Measurements from ENCODE around the gene HNF1B.

Gene HNF1B

GRCh38 chr17:37732316-37732715, 12.5 kb downstream of the HNF1B start:
- DNase-seq (ENCODE audit: low read depth): no peak
- in situ Hi-C loops (cut with HindIII; ENCODE audit: low sequenced_read_pairs): no loop called here

GRCh38 chr17:37731056-37731455, 13.8 kb downstream of the HNF1B start:
- DNase-seq (ENCODE audit: low read depth): no peak
- in situ Hi-C loops (cut with HindIII; ENCODE audit: low sequenced_read_pairs): no loop called here
- TF ChIP-seq CTCF (IDR thresholded peaks at IDR 0.05; ENCODE audit: low read depth, low read length, missing control alignments): no peak
- no peak overlapping the region for H3K4me3 ChIP-seq (ENCODE audit: low read depth, low read length)

More at GRCh38 chr17:37732316-37732715, 12.5 kb downstream of the HNF1B start:
- no peak overlapping the region for H3K4me3 ChIP-seq (ENCODE audit: low read depth, low read length)
- no peak for TF ChIP-seq CTCF (IDR thresholded peaks at IDR 0.05; ENCODE audit: low read depth, low read length, missing control alignments)

- in situ Hi-C loops (cut with HindIII; ENCODE audit: low sequenced_read_pairs): no loop called here
- H3K4me3 ChIP-seq (ENCODE audit: low read depth, low read length): no peak overlapping the region
- TF ChIP-seq CTCF (IDR thresholded peaks at IDR 0.05; ENCODE audit: low read depth, low read length, missing control alignments): no peak
- DNase-seq (ENCODE audit: low read depth): no peak
Observed at GRCh38 chr17:37729905-37730304, 15.0 kb downstream of the HNF1B start.

- no peak for TF ChIP-seq CTCF (IDR thresholded peaks at IDR 0.05; ENCODE audit: low read depth, low read length, missing control alignments)
- no peak for DNase-seq (ENCODE audit: low read depth)
- in situ Hi-C loops (cut with HindIII; ENCODE audit: low sequenced_read_pairs): no loop called here
- H3K4me3 ChIP-seq (ENCODE audit: low read depth, low read length): no peak overlapping the region
Observed at GRCh38 chr17:37726891-37727675, 17.8 kb downstream of the HNF1B start.

GRCh38 chr17:37726248-37726647, 18.6 kb downstream of the HNF1B start:
- H3K4me3 ChIP-seq (ENCODE audit: low read depth, low read length): no peak overlapping the region
- TF ChIP-seq CTCF (IDR thresholded peaks at IDR 0.05; ENCODE audit: low read depth, low read length, missing control alignments): no peak
- in situ Hi-C loops (cut with HindIII; ENCODE audit: low sequenced_read_pairs): no loop called here
- DNase-seq (ENCODE audit: low read depth): no peak

GRCh38 chr17:37725601-37726146, 19.2 kb downstream of the HNF1B start:
- in situ Hi-C loops (cut with HindIII; ENCODE audit: low sequenced_read_pairs): no loop called here
- TF ChIP-seq CTCF (IDR thresholded peaks at IDR 0.05; ENCODE audit: low read depth, low read length, missing control alignments): no peak
- no peak overlapping the region for H3K4me3 ChIP-seq (ENCODE audit: low read depth, low read length)
- no peak for DNase-seq (ENCODE audit: low read depth)
